ENCODE measurements around the gene DXO. TPM values are rescaled to one million over a fixed set of nuclear protein-coding genes. Genes with fewer than 3 reads are reported as not detected.
A peak's percentile ranks its signal among the peaks of the same experiment; 100 is the strongest.

DXO gene
- polyA plus RNA-seq, 1 donor (not counting 4 experiments of a cell fraction or from before 2014, with no cell fraction given), result 7.0 TPM

DNA sequence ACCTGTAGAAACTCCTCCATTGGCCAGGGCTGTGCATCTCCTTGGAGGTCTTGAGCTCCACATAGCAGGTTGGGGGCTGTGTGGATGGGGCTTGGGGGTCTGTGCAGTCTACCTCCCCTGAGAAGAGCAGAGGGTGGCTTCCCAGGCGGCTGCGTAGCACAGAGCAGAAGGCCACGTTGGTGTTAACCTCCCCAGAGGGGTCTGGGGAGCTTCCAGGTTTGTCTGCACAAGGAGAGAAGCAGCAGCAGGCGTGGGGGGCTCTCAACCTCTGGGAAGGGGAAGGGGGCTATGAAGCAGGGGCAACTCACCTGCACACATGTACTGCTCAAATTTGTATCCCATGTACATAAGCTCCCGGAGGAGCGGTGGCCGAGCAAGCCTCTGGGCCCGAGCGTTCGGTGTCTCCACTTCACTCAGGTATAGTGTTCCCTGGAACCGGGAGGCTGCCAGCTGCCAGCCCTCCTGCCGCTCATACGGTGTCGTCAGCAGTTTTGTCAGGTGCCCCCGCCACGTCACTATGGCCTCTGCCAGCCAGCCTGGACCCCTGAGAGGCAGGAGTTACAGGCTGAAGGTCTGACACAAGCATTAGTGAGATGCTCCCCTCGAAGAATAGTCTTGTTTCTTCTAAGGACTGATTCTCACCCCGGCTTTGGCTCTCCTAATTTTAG lies 1.2 kb downstream of the DXO start:
- peaks cover 14 to 30% of the 10 kb centered on the region in 2 experiments for H3K36me3 ChIP-seq (ENCODE audit: control insufficient read depth in 2 of 2, extremely low read depth in 1 of 2, insufficient read depth in 2 of 2, low read length in 2 of 2)
- no peak for FAIRE-seq

DNA sequence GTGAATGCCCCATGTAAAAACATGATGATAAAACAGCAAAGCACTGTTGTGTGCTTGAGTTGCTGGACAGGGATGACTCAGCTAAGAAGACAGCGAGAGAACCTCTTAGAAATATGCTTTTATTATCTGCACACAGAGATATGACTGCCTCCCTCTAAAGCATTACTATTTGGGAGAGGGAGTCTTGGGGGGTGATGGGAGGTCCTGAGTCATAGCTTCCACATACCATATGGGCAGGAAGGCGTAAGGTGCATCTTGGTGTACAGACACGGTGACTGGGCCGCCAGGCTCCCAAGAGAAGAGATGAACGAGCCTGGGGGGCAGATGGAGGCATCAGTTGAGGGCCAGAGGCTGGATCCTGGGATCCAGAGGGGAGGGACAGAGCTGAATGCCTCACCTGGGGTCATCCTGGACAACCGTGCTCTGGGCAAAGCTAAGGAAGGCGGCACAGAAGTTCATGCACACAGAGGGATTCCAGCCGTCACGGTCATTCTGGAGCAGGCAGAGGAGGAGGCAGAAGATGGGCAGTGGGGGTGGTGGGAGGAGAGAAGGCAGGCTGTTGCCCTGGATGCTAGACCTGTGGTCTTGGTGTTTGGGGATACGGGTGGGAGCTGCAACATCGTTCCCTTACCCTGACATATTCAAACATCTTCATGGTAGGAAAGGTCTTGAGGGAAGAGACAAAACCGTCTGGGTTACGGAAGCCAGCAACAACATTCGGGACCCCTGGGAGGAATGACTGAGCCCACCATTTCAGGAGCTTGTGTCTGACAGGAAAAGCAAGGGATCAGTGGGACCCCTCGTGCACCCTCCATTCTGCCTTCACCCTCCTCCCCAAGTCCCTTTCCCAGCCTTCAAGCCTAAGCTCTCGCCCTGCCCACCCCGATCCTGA lies 2.0 kb downstream of the DXO start:
- Histone ChIP-seq H3K27me3 (ENCODE audit: control insufficient read depth, extremely low read depth, insufficient read depth, low read length) (no peaks in the 10 kb centered on the region), H3K4me3 (ENCODE audit: control insufficient read depth in 2 of 3, extremely low read depth in 1 of 3, insufficient read depth in 2 of 3, low read depth in 1 of 3, low read length in 3 of 3) (no peak overlapping the region), H3K4me2 (ENCODE audit: control insufficient read depth, extremely low read depth, insufficient read depth, low read depth, low read length) (no peak overlapping the region), H3K9ac (ENCODE audit: control insufficient read depth, extremely low read depth, insufficient read depth, low read length) (no peak overlapping the region), H3K9me1 (ENCODE audit: control insufficient read depth, extremely low read depth, insufficient read depth, low read length) (no peaks in the 10 kb centered on the region), H2AFZ (ENCODE audit: control insufficient read depth, low read length) (no peak overlapping the region), H4K20me1 (ENCODE audit: control insufficient read depth, extremely low read depth, insufficient read depth, low read length) (no peaks in the 10 kb centered on the region), H3K79me2 (ENCODE audit: control insufficient read depth, insufficient read depth, low read length) (peaks cover 28% of the 10 kb centered on the region), H3K9me3 (ENCODE audit: control insufficient read depth, low read depth, low read length) (no peaks in the 10 kb centered on the region), H3K4me1 (ENCODE audit: control insufficient read depth, extremely low read depth, insufficient read depth, low read length) (peaks cover 18% of the 10 kb centered on the region), H3K27ac (ENCODE audit: control insufficient read depth, insufficient read depth, low read length) (no peak overlapping the region), H3K36me3 (ENCODE audit: control insufficient read depth in 2 of 2, extremely low read depth in 1 of 2, insufficient read depth in 2 of 2, low read length in 2 of 2) (peaks cover 14 to 31% of the 10 kb centered on the region in 2 experiments)
- dilution Hi-C loops (cut with MboI; ENCODE audit: extremely low pct_ligation_motif_present, low sequenced_read_pairs), result no loop called here
- FAIRE-seq, result no peak
- DNase-seq (ENCODE audit: low read depth, low spot score), result no peak
- TF ChIP-seq EZH2 (IDR thresholded peaks at IDR 0.05; ENCODE audit: low read length), result no peak
- TF ChIP-seq, protein P1, sequence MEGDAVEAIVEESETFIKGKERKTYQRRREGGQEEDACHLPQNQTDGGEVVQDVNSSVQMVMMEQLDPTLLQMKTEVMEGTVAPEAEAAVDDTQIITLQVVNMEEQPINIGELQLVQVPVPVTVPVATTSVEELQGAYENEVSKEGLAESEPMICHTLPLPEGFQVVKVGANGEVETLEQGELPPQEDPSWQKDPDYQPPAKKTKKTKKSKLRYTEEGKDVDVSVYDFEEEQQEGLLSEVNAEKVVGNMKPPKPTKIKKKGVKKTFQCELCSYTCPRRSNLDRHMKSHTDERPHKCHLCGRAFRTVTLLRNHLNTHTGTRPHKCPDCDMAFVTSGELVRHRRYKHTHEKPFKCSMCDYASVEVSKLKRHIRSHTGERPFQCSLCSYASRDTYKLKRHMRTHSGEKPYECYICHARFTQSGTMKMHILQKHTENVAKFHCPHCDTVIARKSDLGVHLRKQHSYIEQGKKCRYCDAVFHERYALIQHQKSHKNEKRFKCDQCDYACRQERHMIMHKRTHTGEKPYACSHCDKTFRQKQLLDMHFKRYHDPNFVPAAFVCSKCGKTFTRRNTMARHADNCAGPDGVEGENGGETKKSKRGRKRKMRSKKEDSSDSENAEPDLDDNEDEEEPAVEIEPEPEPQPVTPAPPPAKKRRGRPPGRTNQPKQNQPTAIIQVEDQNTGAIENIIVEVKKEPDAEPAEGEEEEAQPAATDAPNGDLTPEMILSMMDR (optimal IDR thresholded peaks at IDR 0.05 in 1 of 3, IDR thresholded peaks at IDR 0.05 in 1 of 3, conservative IDR thresholded peaks at IDR 0.05 in 1 of 3; ENCODE audit: extremely low read depth in 1 of 3, insufficient read depth in 2 of 3, low read length in 3 of 3), result no peak

More for the DNA sequence above, 1.2 kb downstream of the DXO start:
- Histone ChIP-seq H3K9me3 (ENCODE audit: control insufficient read depth, low read depth, low read length) (no peaks in the 10 kb centered on the region), H3K4me1 (ENCODE audit: control insufficient read depth, extremely low read depth, insufficient read depth, low read length) (peaks cover 18% of the 10 kb centered on the region), H3K9me1 (ENCODE audit: control insufficient read depth, extremely low read depth, insufficient read depth, low read length) (no peaks in the 10 kb centered on the region), H3K9ac (ENCODE audit: control insufficient read depth, extremely low read depth, insufficient read depth, low read length) (peak overlapping the region; percentile 96), H2AFZ (ENCODE audit: control insufficient read depth, low read length) (no peak overlapping the region), H3K27ac (ENCODE audit: control insufficient read depth, insufficient read depth, low read length) (peak overlapping the region; percentile 98), H3K79me2 (ENCODE audit: control insufficient read depth, insufficient read depth, low read length) (peaks cover 28% of the 10 kb centered on the region), H4K20me1 (ENCODE audit: control insufficient read depth, extremely low read depth, insufficient read depth, low read length) (no peaks in the 10 kb centered on the region), H3K4me2 (ENCODE audit: control insufficient read depth, extremely low read depth, insufficient read depth, low read depth, low read length) (peak overlapping the region; percentile 88), H3K27me3 (ENCODE audit: control insufficient read depth, extremely low read depth, insufficient read depth, low read length) (no peaks in the 10 kb centered on the region), H3K4me3 (ENCODE audit: control insufficient read depth in 2 of 3, extremely low read depth in 1 of 3, insufficient read depth in 2 of 3, low read depth in 1 of 3, low read length in 3 of 3) (peak overlapping the region; percentile 72 to 95 (median 89))
- DNase-seq (ENCODE audit: low read depth, low spot score), result no peak
- TF ChIP-seq, protein P1 (optimal IDR thresholded peaks at IDR 0.05 in 1 of 3, IDR thresholded peaks at IDR 0.05 in 1 of 3, conservative IDR thresholded peaks at IDR 0.05 in 1 of 3; ENCODE audit: extremely low read depth in 1 of 3, insufficient read depth in 2 of 3, low read length in 3 of 3), result no peak
- TF ChIP-seq EZH2 (IDR thresholded peaks at IDR 0.05; ENCODE audit: low read length), result no peak
- dilution Hi-C loops (cut with MboI; ENCODE audit: extremely low pct_ligation_motif_present, low sequenced_read_pairs), result no loop called here

Measured in keratinocyte (primary cell).